Fibroblast of skin of back (primary cell): ENCODE measurements around the gene GJB5.
A peak's percentile ranks its signal among the peaks of the same experiment; 100 is the strongest.

Experiments used
- DNase-seq: peaks from one replicate; pipeline ENCODE4 v3.0.0-alpha.2; 2013

Gene GJB5

GRCh38 chr1:34777519-34778321, 22.9 kb downstream of the GJB5 start:
- DNase-seq = no peak

- no peak for DNase-seq
Observed at GRCh38 chr1:34778381-34778780, 23.5 kb downstream of the GJB5 start.

GRCh38 chr1:34779005-34779404, 24.2 kb downstream of the GJB5 start:
- no peak for DNase-seq

- no peak for DNase-seq
Observed at GRCh38 chr1:34779526-34779925, 24.7 kb downstream of the GJB5 start.

DNA sequence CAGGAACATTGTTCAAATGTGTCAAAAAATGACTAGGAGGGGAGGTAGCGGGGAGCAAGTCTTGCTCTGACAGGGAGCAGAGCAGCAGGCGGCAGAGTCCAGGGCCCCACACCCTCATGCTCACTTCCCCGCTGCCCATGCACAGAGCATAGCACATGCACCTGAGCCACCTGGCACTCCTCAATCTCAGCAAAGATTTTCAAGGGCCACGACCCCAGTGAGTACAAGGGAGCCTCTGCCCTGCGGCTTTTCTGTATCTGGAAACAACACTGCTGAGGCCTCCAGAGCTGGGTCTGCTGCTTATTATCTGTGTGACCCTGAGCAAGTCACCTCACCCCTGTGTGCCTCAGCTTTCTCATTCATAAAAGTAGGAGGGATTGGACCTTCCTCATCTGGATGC, 25.1 kb downstream of the GJB5 start:
- no peak for DNase-seq

- no peak for DNase-seq
Observed at GRCh38 chr1:34780528-34780927, 25.7 kb downstream of the GJB5 start.

DNA sequence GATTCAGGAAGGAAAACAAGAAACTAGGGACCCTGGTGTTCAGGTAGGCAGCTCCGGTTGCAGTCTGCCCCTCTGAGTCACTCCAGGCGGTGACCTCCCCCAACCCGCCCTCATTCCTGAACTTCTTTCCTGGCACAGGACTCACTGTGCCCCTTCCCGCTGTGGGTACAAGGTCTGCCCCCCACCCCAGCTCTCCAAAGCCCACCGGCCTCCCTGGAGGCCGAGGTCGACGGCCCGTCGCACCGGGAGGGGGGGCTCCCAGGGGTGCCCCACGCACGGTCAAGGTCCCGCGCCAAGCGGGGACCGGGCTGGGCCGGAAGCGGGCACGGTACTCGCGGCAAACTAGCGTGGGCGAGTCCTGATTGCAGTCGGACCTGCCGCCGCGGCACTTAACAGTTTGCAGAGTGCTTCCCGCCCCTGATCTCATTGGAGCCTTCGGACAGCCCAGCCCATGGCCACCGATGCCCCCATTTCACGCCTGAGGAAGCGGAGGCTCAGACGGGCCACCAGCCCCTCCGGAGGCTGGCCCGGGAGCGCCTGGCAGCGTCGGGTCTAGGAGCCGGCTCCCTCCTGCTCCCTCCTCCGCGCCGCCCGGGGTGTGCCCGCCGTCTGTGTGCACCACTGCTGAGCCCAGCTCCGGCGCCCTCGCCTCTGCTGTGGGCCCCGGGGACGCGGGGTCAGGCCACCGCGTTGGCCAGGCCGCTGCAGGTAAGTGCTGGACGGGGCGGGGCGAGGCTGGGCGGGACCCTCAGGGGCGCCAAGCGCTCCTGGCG, 26.4 kb downstream of the GJB5 start, which contains the start of gene GJB3:
Gene GJB3 (plus strand): TSS at position 144 of the 773 bp plus-strand sequence. CDS start 3,549 bp downstream, outside the sequence.
- DNase-seq = no peak

GRCh38 chr1:34781844-34782391, 27.1 kb downstream of the GJB5 start:
- DNase-seq = no peak

DNA sequence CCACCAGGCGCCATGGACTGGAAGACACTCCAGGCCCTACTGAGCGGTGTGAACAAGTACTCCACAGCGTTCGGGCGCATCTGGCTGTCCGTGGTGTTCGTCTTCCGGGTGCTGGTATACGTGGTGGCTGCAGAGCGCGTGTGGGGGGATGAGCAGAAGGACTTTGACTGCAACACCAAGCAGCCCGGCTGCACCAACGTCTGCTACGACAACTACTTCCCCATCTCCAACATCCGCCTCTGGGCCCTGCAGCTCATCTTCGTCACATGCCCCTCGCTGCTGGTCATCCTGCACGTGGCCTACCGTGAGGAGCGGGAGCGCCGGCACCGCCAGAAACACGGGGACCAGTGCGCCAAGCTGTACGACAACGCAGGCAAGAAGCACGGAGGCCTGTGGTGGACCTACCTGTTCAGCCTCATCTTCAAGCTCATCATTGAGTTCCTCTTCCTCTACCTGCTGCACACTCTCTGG, 29.9 kb downstream of the GJB5 start:
- DNase-seq = no peak

- DNase-seq = no peak
Observed at GRCh38 chr1:34785231-34785874, 30.5 kb downstream of the GJB5 start.

- DNase-seq = no peak
Observed at GRCh38 chr1:34785875-34786470, 31.1 kb downstream of the GJB5 start.

DNA sequence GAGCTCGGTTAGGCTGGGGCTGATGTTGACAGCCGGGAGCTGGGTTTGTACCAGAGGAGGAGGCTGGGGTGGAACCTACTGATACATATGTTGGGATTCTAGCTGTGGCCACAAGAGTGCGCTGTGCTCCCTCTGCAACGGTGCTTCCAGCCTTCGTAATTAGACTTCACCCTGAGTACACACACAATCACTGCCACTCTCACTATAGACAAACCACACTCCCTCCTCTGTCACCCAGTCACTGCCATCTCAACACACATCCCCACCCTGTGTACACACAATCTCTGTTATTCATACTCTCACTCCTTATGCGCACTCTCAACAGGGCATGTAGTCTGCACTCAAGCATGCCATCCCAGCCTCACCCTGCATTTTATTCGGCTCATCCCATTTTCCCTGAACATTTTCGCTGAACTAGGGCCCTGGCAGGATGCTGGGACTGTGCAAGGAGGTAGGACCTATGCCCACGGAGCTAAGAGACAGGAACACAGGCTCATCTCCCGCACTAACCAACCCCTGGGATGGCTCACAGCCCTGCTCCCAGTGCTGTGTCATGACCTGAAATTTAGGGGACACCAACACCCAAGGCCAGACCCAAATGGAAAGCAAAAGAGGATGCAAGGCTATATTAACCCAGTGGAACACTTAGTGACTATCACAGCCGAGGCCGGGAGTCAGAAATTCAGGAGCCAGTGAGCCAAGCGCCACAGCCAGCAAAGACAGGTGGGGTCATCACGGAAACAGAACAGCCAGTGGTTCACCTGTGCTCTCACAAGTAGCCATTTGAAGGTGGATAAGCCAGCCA, 31.9 kb downstream of the GJB5 start:
- DNase-seq = peak; percentile 59

DNA sequence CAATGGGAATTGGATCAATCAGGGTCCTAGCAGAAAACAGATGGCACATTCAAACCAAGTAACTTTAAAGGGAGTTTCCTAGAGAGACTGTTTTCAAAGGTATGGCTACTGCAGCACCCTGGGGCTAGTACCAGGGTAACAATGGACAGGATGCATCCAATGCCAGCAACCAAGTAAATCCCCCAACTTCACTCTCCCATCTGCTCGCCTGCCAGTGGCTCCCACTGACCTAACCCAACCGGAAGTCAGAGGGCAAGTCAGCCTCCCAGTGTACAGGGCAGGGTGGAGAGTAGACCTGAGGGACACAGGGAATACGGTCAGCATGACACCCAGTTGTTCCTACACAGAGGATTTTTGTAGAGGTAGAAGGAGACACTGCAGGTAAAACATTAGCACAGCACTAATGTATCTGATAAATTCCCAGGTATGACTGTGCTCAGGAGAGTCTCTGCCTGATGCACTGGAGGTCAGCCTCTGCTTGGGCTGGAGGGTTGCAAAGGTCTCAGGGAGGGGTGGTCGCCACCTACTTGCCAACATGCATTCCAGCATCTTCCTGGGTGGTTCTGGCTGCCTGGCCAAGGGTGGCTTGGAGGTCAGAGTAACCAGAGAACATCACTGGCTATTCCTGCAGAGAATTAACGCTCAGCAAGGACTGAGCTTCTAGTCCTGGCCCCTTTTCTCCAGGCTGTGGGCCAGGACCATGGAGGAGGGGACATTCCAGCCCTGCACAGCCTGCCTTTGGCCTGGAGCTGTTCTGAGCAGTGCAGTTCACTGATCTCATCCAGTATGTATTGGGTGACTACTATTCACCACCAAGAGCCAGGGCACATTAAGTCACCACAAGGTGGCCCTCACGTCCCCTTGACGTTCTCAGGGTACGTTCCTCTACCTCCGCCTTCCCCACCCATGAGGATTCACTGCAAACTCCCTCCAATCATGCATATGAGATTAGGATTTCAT, 32.9 kb downstream of the GJB5 start:
- peak; percentile 19 for DNase-seq

GRCh38 chr1:34790985-34791384, 36.1 kb downstream of the GJB5 start:
- no peak for DNase-seq

DNA sequence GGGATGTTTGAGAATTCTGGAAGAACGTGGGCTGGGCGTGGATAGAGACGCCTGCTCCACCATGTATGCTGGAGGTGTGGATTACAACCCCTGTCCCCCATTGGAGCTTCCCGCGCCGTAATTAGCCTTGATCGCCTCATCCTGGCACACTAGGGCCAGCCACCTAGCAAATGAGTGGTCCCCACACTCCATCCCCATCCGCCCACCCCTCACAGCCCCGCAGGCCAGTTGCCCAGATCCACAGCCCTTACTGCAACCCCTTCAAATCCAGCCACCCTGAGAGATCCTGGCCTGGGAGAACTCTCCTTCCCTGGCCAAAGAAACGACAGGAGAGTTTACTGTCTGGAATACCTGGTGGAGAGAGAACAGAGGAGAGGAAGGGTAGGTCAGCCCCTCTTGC, 37.6 kb downstream of the GJB5 start:
- DNase-seq = no peak

DNA sequence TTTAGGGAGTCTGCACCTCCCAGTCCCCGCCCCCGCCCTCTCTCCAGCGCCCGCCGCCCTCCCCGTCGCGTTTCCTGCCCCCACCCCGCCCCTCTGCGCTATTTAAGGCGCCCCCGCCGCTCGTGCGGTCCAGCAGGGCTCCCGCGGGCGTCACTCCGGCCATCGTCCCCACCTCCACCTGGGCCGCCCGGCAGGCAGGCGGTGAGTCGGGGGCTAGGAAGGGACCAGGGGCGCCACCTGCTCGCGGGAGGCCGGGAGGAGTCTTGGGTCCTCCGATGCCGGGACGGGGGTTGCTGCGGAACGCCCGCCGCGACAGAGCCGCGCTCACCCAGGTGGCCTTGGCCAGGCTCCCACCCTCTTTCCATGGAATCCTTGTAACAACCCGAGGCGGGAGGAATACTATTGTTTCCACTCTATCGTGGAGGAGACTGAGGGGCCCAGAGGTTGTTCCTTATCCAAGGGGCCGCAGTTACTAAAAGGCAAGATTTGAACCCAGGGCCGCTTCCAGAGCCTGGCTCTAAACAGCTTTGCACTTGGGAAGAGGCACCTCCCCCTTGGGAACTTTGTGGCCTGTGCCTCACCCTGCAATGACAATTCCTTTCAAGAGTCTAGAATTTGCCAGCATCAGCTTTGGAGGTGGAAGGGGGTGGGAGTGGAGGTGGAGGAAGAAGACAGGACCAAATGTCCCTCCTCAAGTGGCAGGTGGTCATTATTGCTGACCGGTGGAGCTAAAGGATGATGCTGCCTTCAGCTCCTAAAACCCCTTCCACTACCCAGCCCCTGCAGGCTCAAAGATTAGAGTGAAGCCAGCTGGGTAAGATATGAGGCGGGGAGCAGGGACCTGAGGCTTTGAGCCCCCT, 38.3 kb downstream of the GJB5 start, which contains the start of gene GJA4:
Gene GJA4 (plus strand): TSS at position 132 of the 860 bp plus-strand sequence. CDS start 1,215 bp downstream, outside the sequence.
- no peak for DNase-seq

DNA sequence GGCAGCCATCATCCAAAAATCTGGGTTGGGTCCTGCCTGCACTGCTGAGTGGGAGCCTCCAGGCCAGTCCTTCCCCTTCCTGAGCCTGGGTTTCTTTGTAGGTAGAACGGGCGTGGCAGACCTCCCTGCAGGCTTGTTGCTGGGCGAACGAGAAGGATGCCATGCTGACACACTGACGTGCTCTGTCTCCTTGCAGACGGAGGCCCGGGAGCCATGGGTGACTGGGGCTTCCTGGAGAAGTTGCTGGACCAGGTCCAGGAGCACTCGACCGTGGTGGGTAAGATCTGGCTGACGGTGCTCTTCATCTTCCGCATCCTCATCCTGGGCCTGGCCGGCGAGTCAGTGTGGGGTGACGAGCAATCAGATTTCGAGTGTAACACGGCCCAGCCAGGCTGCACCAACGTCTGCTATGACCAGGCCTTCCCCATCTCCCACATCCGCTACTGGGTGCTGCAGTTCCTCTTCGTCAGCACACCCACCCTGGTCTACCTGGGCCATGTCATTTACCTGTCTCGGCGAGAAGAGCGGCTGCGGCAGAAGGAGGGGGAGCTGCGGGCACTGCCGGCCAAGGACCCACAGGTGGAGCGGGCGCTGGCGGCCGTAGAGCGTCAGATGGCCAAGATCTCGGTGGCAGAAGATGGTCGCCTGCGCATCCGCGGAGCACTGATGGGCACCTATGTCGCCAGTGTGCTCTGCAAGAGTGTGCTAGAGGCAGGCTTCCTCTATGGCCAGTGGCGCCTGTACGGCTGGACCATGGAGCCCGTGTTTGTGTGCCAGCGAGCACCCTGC, 39.3 kb downstream of the GJB5 start:
- no peak for DNase-seq

DNA sequence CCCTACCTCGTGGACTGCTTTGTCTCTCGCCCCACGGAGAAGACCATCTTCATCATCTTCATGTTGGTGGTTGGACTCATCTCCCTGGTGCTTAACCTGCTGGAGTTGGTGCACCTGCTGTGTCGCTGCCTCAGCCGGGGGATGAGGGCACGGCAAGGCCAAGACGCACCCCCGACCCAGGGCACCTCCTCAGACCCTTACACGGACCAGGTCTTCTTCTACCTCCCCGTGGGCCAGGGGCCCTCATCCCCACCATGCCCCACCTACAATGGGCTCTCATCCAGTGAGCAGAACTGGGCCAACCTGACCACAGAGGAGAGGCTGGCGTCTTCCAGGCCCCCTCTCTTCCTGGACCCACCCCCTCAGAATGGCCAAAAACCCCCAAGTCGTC, 39.9 kb downstream of the GJB5 start:
- DNase-seq = no peak
